H1 (cell line): ENCODE measurements around the gene SMOC2. TPM values are rescaled to one million over a fixed set of nuclear protein-coding genes. Genes with fewer than 3 reads are reported as not detected.

ENCODE experiments used
- CTCF ChIA-PET: fragments of 300-600 bp; sonication (Branson Sonifier 250); formaldehyde crosslinking; loops from one replicate; lab custom pipeline; 2021; ENCODE audit not compliant: partially characterized antibody; lab: Charles Lee
- POLR2A ChIA-PET: fragments of 300-600 bp; sonication (Branson Sonifier 250); formaldehyde crosslinking; loops from one replicate; lab custom pipeline; 2021; ENCODE audit warnings: inconsistent platforms; ENCODE audit not compliant: partially characterized antibody; lab: Charles Lee
- DNase-seq, 2 experiments: peaks; one replicate each; pipeline versions ENCODE4 v3.0.0 to v3.0.0-alpha.2; 2010 to 2022; ENCODE audit warnings: low spot score in 2 of 2, low read depth in 1 of 2, mixed read lengths in 1 of 2
- FAIRE-seq: peaks from 2 replicates; lab custom pipeline; 2011; peaks lifted over from hg19 to GRCh38; lab: Jason Lieb, UNC
- H2AFZ ChIP-seq: 2 replicates; pipeline ENCODE4 v1.8.1; 2012; ENCODE audit warnings: low read length, inconsistent platforms
- H2AK5ac ChIP-seq: 2 replicates; pipeline ENCODE4 v1.6.1; 2013; ENCODE audit warnings: low read depth, low read length
- H2BK120ac ChIP-seq: replicated peaks from 2 replicates; pipeline ENCODE3; 2013; ENCODE audit warnings: low read depth, low read length, inconsistent platforms
- H2BK12ac ChIP-seq: 2 replicates; pipeline ENCODE4 v1.6.1; 2013; ENCODE audit warnings: low read depth, low read length
- H2BK15ac ChIP-seq: 2 replicates; pipeline ENCODE4 v1.6.1; 2013; ENCODE audit warnings: low read length
- H2BK20ac ChIP-seq: 2 replicates; pipeline ENCODE4 v1.6.1; 2013; ENCODE audit warnings: low read length
- H2BK5ac ChIP-seq: 2 replicates; pipeline ENCODE4 v1.6.1; 2013; ENCODE audit warnings: low read depth, low read length
- H3K14ac ChIP-seq: 2 replicates; pipeline ENCODE4 v1.6.1; 2013; ENCODE audit warnings: inconsistent platforms; ENCODE audit not compliant: insufficient read length
- H3K18ac ChIP-seq: 2 replicates; pipeline ENCODE4 v1.6.1; 2013; ENCODE audit warnings: low read length; ENCODE audit errors: extremely low read depth
- H3K23ac ChIP-seq: 2 replicates; pipeline ENCODE4 v1.6.1; 2013; ENCODE audit warnings: inconsistent platforms; ENCODE audit not compliant: insufficient read length
- H3K23me2 ChIP-seq: 2 replicates; pipeline ENCODE4 v1.6.1; 2013; ENCODE audit warnings: low read depth, low read length
- H3K27ac ChIP-seq: 2 replicates; pipeline ENCODE4 v1.6.1; 2011; ENCODE audit warnings: low read depth, low read length, inconsistent platforms
- H3K27me3 ChIP-seq, 4 experiments: replicated peaks in 1 of 4; 1 replicate in 1 of 4; 2 replicates in 3 of 4; pipeline versions ENCODE4 v1.6.1 to v1.8.1; 2011 to 2013; ENCODE audit warnings: low read length in 3 of 4, mild to moderate bottlenecking in 3 of 4, inconsistent platforms in 2 of 4, mixed read lengths in 2 of 4, moderate library complexity in 1 of 4; ENCODE audit not compliant: control insufficient read depth in 3 of 4, insufficient read depth in 3 of 4; ENCODE audit errors: extremely low read depth in 1 of 4
- H3K36me3 ChIP-seq, 4 experiments: 2 replicates each; pipeline versions ENCODE4 v1.6.1 to v1.8.1; 2011 to 2013; ENCODE audit warnings: mild to moderate bottlenecking in 4 of 4, low read length in 3 of 4, moderate library complexity in 2 of 4, control low read depth in 1 of 4, inconsistent platforms in 1 of 4; ENCODE audit not compliant: insufficient read depth in 4 of 4, control insufficient read depth in 2 of 4
- H3K4ac ChIP-seq: replicated peaks from 2 replicates; pipeline ENCODE3; 2013; ENCODE audit warnings: low read length, low read depth, mixed read lengths, inconsistent platforms; ENCODE audit not compliant: insufficient read length
- H3K4me1 ChIP-seq, 4 experiments: replicated peaks in 1 of 4; 1 replicate in 1 of 4; 2 replicates in 3 of 4; pipeline versions ENCODE4 v1.6.1 to v1.8.1; 2011 to 2013; ENCODE audit warnings: low read length in 3 of 4, inconsistent platforms in 2 of 4, mixed read lengths in 1 of 4; ENCODE audit not compliant: insufficient read depth in 4 of 4, control insufficient read depth in 3 of 4
- H3K4me2 ChIP-seq, 2 experiments: 2 replicates each; pipeline versions ENCODE4 v1.6.1 to v1.8.1; 2011 to 2013; ENCODE audit warnings: low read depth in 2 of 2, low read length in 2 of 2, control low read depth in 1 of 2, inconsistent platforms in 1 of 2, mild to moderate bottlenecking in 1 of 2; ENCODE audit not compliant: insufficient read depth in 1 of 2
- H3K4me3 ChIP-seq, 4 experiments: fragments of 200-600, 300-600 bp in 1 of 4; sonication (generic), shearing (Covaris generic), sonication (Bioruptor Twin) in 1 of 4; 2 replicates each; pipeline versions ENCODE4 v1.5.1 to v1.8.1; 2011 to 2016; ENCODE audit warnings: low read length in 4 of 4, low read depth in 3 of 4, control low read depth in 2 of 4, inconsistent platforms in 2 of 4, mild to moderate bottlenecking in 2 of 4, mixed read lengths in 1 of 4, moderate library complexity in 1 of 4; ENCODE audit not compliant: insufficient read depth in 2 of 4; ENCODE audit errors: extremely low read depth in 1 of 4
- H3K56ac ChIP-seq: replicated peaks from 2 replicates; pipeline ENCODE3; 2013; ENCODE audit warnings: low read depth, mild to moderate bottlenecking, mixed read lengths, low read length, inconsistent platforms; ENCODE audit not compliant: insufficient read length
- H3K79me1 ChIP-seq: 2 replicates; pipeline ENCODE4 v1.6.1; 2013; ENCODE audit warnings: low read depth, low read length, control low read depth
- H3K79me2 ChIP-seq, 2 experiments: 2 replicates each; pipeline versions ENCODE4 v1.6.1 to v1.8.1; 2012 to 2013; ENCODE audit warnings: low read length in 2 of 2, mild to moderate bottlenecking in 2 of 2, inconsistent platforms in 1 of 2; ENCODE audit not compliant: insufficient read depth in 2 of 2, control insufficient read depth in 1 of 2
- H3K9ac ChIP-seq, 4 experiments: replicated peaks in 1 of 4; 1 replicate in 1 of 4; 2 replicates in 3 of 4; pipeline versions ENCODE4 v1.6.1 to v1.8.1; 2011 to 2013; ENCODE audit warnings: low read depth in 3 of 4, low read length in 3 of 4, control low read depth in 2 of 4, mild to moderate bottlenecking in 2 of 4, moderate library complexity in 2 of 4, inconsistent platforms in 1 of 4; ENCODE audit errors: extremely low read depth in 1 of 4
- H3K9me3 ChIP-seq, 2 experiments: 2 replicates each; pipeline versions ENCODE4 v1.6.1 to v1.8.1; 2012 to 2013; ENCODE audit warnings: mild to moderate bottlenecking in 2 of 2, moderate library complexity in 2 of 2, control low read depth in 1 of 2, inconsistent platforms in 1 of 2, low read depth in 1 of 2, low read length in 1 of 2, mixed read lengths in 1 of 2; ENCODE audit not compliant: insufficient read depth in 2 of 2
- H4K20me1 ChIP-seq, 2 experiments: replicated peaks in 1 of 2; 2 replicates each; pipeline versions ENCODE3 to v1.8.1; 2011 to 2013; ENCODE audit warnings: inconsistent platforms in 2 of 2, low read length in 2 of 2, mild to moderate bottlenecking in 1 of 2; ENCODE audit not compliant: insufficient read depth in 2 of 2, control insufficient read depth in 1 of 2
- H4K5ac ChIP-seq: 2 replicates; pipeline ENCODE4 v1.6.1; 2013; ENCODE audit warnings: low read length, low read depth, mixed read lengths, inconsistent platforms; ENCODE audit not compliant: insufficient read length
- H4K8ac ChIP-seq: 2 replicates; pipeline ENCODE4 v1.8.0; 2013; ENCODE audit warnings: mild to moderate bottlenecking, moderate library complexity, low read length, inconsistent platforms; ENCODE audit not compliant: insufficient read depth; ENCODE audit errors: extremely low read depth
- H4K91ac ChIP-seq: replicated peaks from 2 replicates; pipeline ENCODE3; 2013; ENCODE audit warnings: low read length, mixed read lengths, inconsistent platforms; ENCODE audit not compliant: insufficient read length
- ASH2L ChIP-seq: fragments of 200-600, 300-600 bp; sonication (generic); IDR thresholded peaks from one replicate; pipeline ENCODE4 v1.7.1; 2017; ENCODE audit warnings: low read length
- CBX5 ChIP-seq: fragments of 300-800, 300-1000 bp; sonication (generic); IDR thresholded peaks from 2 replicates; pipeline ENCODE4 v1.7.1; 2016; ENCODE audit warnings: antibody characterized with exemption, low read length, low read depth
- CEBPB ChIP-seq: IDR thresholded peaks from 2 replicates; pipeline ENCODE4 v1.6.1; 2012; ENCODE audit warnings: low read depth, low read length
- EGR1 ChIP-seq: IDR thresholded peaks from 2 replicates; pipeline ENCODE4 v1.6.1; 2011; ENCODE audit warnings: low read depth, low read length, borderline replicate concordance
- HDAC2 ChIP-seq, 2 experiments: fragments of 300-600 bp in 1 of 2; sonication (generic) in 1 of 2; IDR thresholded peaks; 2 replicates each; pipeline ENCODE4 v1.6.1; 2011 to 2012; ENCODE audit warnings: low read depth in 2 of 2, low read length in 2 of 2, mild to moderate bottlenecking in 2 of 2, moderate library complexity in 2 of 2, borderline replicate concordance in 1 of 2, inconsistent platforms in 1 of 2
- JUND ChIP-seq: IDR thresholded peaks from 2 replicates; pipeline ENCODE4 v1.6.1; 2011; ENCODE audit warnings: mild to moderate bottlenecking, improper control_type of control experiment, low read length
- MAFK ChIP-seq: IDR thresholded peaks from 2 replicates; pipeline ENCODE4 v1.6.1; 2012; ENCODE audit warnings: low read depth, mild to moderate bottlenecking, improper control_type of control experiment, low read length
- RXRA ChIP-seq: IDR thresholded peaks from 2 replicates; pipeline ENCODE4 v1.6.1; 2011; ENCODE audit warnings: low read depth, mild to moderate bottlenecking, low read length, moderate library complexity; ENCODE audit not compliant: insufficient read depth
- SAP30 ChIP-seq: fragments of 300-600 bp; sonication (generic); IDR thresholded peaks from 2 replicates; pipeline ENCODE4 v1.7.1; 2012; ENCODE audit warnings: low read length, moderate library complexity, mild to moderate bottlenecking, inconsistent platforms; ENCODE audit not compliant: insufficient read depth, insufficient replicate concordance
- SP4 ChIP-seq: IDR thresholded peaks from 2 replicates; pipeline ENCODE4 v1.6.1; 2012; ENCODE audit warnings: low read length, inconsistent platforms
- SRF ChIP-seq: IDR thresholded peaks from 2 replicates; pipeline ENCODE4 v1.6.1; 2011; ENCODE audit warnings: mild to moderate bottlenecking, low read depth, low read length, moderate library complexity
- whole genome bisulfite sequencing, 2 experiments: shearing (Covaris generic) in 1 of 2; methylation state at CpG; one replicate each; pipeline versions ENCODE4 v1.1.6 to v1.1.7; 2013 to 2015; ENCODE audit warnings: low lambda C conversion rate in 2 of 2, mixed read lengths in 2 of 2, inconsistent platforms in 1 of 2, low coverage in 1 of 2, missing lambda C conversion rate in 1 of 2; ENCODE audit not compliant: insufficient replicate concordance in 2 of 2, insufficient coverage in 1 of 2, insufficient read length in 1 of 2; ENCODE audit errors: extremely low coverage in 1 of 2, missing lambda C conversion rate in 1 of 2; 5-methylcytosine and 5-hydroxymethylcytosine counted together
- polyA plus RNA-seq, 7 experiments: library from polyadenylated mRNA; depleted of rRNA in 3 of 7; stranded (reverse) in 5 of 7; unstranded in 2 of 7; fragments of >200 nt in 5 of 7; fragments of 200-250 nt in 2 of 7; gene quantifications; 1 replicate in 5 of 7; 2 replicates in 1 of 7; 4 replicates in 1 of 7; pipeline versions ENCODE4 v1.2.1 to v1.2.3, GENCODE V29; 2011 to 2013; ENCODE audit warnings: missing spikeins in 2 of 7, mixed read lengths in 2 of 7
- total RNA-seq: library from RNA; stranded (reverse); fragmentation: NEBNext Ultra II Directional; extraction: Animal tissue kit (Norgen Biotek cat#: 25700); gene quantifications from 2 replicates; pipeline ENCODE4 v1.2.1, GENCODE V29; 2021
- TF ChIP-seq, protein P1 (sequence below): IDR thresholded peaks from 2 replicates; pipeline ENCODE4 v1.6.1; 2011; ENCODE audit warnings: low read length, improper control_type of control experiment

The SMOC2 gene
- total and polyA plus RNA-seq, 2 of the 8 experiments (the other 6 are each of a cell fraction or from before 2014, with no cell fraction given) = 7.7 to 8.5 TPM

DNA sequence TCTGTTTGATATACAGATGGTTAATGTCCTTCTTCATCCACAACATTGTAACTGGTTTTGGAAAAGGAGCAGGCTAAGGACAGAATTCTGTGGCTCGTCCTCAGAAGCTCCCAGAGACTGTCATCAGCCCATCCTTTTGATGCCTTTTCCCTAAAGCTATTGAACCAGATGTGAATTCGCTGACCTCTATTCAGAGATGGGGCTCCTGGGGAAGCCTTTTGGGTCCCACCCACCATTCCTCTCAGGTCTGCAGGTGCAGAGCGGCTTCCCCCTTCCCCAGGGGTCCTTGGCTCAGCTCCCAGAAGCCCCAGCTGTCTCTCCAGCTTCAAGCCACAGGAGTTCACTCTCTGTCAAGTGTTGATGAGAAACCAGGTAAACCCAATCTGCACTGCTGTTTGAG is 191.7 kb downstream of the SMOC2 start:
- no peak for FAIRE-seq
- no peak overlapping the region for H3K4me3 ChIP-seq
- 88% methylated on average over 3 of the region's 3 CpGs; no CpG with 5 or more reads in 1 of the 2 experiments for WGBS, 2 experiments

More for the DNA sequence above, 191.7 kb downstream of the SMOC2 start:
- Histone ChIP-seq H3K4ac (no peak overlapping the region), H3K4me1 (peaks cover 0 to 5% (median 2%) of the 10 kb centered on the region in 4 experiments; a peak in 4 of 7 replicates), H3K4me2 (no peak overlapping the region), H3K9me3 (no peaks in the 10 kb centered on the region), H3K14ac (no peak overlapping the region), H4K91ac (no peak overlapping the region), H2BK20ac (no peak overlapping the region), H3K27ac (no peak overlapping the region), H3K9ac (no peak overlapping the region), H2BK5ac (no peak overlapping the region), H2AK5ac (no peak overlapping the region), H2AFZ (no peak overlapping the region), H4K5ac (no peak overlapping the region), H3K56ac (no peak overlapping the region), H3K23ac (no peak overlapping the region), H3K79me1 (no peaks in the 10 kb centered on the region), H2BK15ac (no peak overlapping the region), H4K20me1 (no peaks in the 10 kb centered on the region), H3K18ac (no peak overlapping the region), H3K23me2 (no peaks in the 10 kb centered on the region), H2BK120ac (no peak overlapping the region), H4K8ac (no peak overlapping the region), H3K79me2 (no peaks in the 10 kb centered on the region), H3K27me3 (no peaks in the 10 kb centered on the region; a peak in 2 of 7 replicates), H2BK12ac (no peak overlapping the region), H3K36me3 (no peaks in the 10 kb centered on the region)
- DNase-seq = no peak
- ChIA-PET POLR2A (no interaction called here), CTCF (interaction anchor here (0.8 to 1.1 kb wide), 4 partner anchors 41 to 246 kb away, joined by 3 to 5 read pairs (median 4); no protein-coding TSS in a partner anchor)
- TF ChIP-seq SRF (no peak), CEBPB (no peak), JUND (no peak), HDAC2 (IDR thresholded peaks at IDR 0.05; ENCODE audit: borderline replicate concordance in 1 of 2, low read depth in 2 of 2, low read length in 2 of 2) (no peak), RXRA (no peak), CBX5 (no peak), EGR1 (no peak), MAFK (no peak), SP4 (no peak), SAP30 (no peak), ASH2L (no peak)
- TF ChIP-seq, protein P1, sequence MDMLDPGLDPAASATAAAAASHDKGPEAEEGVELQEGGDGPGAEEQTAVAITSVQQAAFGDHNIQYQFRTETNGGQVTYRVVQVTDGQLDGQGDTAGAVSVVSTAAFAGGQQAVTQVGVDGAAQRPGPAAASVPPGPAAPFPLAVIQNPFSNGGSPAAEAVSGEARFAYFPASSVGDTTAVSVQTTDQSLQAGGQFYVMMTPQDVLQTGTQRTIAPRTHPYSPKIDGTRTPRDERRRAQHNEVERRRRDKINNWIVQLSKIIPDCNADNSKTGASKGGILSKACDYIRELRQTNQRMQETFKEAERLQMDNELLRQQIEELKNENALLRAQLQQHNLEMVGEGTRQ = no peak
